GM21526 (cell line): ENCODE results near the gene RTN1.

Experiments
- ATAC-seq: cut with Tn5 transposase; IDR thresholded peaks from one replicate; pipeline ENCODE4 v1.9.1; 2021; ENCODE audit warnings: moderate library complexity; ENCODE audit not compliant: unreplicated experiment, low FRiP score

The RTN1 gene

GRCh38 chr14:59811073-59811472 lies 59.5 kb downstream of the RTN1 start:
- ATAC-seq = no peak

GRCh38 chr14:59803052-59803540 lies 67.5 kb downstream of the RTN1 start:
- no peak for ATAC-seq

- ATAC-seq = no peak
Measured at GRCh38 chr14:59788176-59788575, 82.4 kb downstream of the RTN1 start.

GRCh38 chr14:59787045-59787674 lies 83.4 kb downstream of the RTN1 start:
- no peak for ATAC-seq

- ATAC-seq = no peak
Measured at GRCh38 chr14:59785629-59786028, 84.9 kb downstream of the RTN1 start.

- ATAC-seq = no peak
Measured at GRCh38 chr14:59782760-59783159, 87.8 kb downstream of the RTN1 start.

GRCh38 chr14:59777006-59777579 lies 93.5 kb downstream of the RTN1 start:
- no peak for ATAC-seq

GRCh38 chr14:59776468-59776867 lies 94.1 kb downstream of the RTN1 start:
- peak; percentile 58 for ATAC-seq

- no peak for ATAC-seq
Measured at GRCh38 chr14:59772233-59772632, 98.3 kb downstream of the RTN1 start.

- ATAC-seq = no peak
Measured at GRCh38 chr14:59771577-59771976, 99.0 kb downstream of the RTN1 start.

GRCh38 chr14:59769586-59769985 lies 101.0 kb downstream of the RTN1 start:
- ATAC-seq = no peak

GRCh38 chr14:59768855-59769375 lies 101.7 kb downstream of the RTN1 start:
- no peak for ATAC-seq

GRCh38 chr14:59761851-59762250 lies 108.7 kb downstream of the RTN1 start:
- no peak for ATAC-seq

GRCh38 chr14:59755409-59756135 lies 115.0 kb downstream of the RTN1 start:
- no peak for ATAC-seq

- no peak for ATAC-seq
Measured at GRCh38 chr14:59754256-59754655, 116.3 kb downstream of the RTN1 start.

GRCh38 chr14:59753512-59753911 lies 117.1 kb downstream of the RTN1 start:
- no peak for ATAC-seq

- no peak for ATAC-seq
Measured at GRCh38 chr14:59751578-59751977, 119.0 kb downstream of the RTN1 start.

GRCh38 chr14:59739794-59740193 lies 130.8 kb downstream of the RTN1 start:
- no peak for ATAC-seq

- ATAC-seq = no peak
Measured at GRCh38 chr14:59728304-59728703, 142.3 kb downstream of the RTN1 start.

- ATAC-seq = no peak
Measured at GRCh38 chr14:59727073-59727661, 143.4 kb downstream of the RTN1 start.

- ATAC-seq = no peak
Measured at GRCh38 chr14:59711080-59711479, 159.5 kb downstream of the RTN1 start.
